Suprapubic skin (tissue), 3 donors: ENCODE data around the gene TMEM17.

ENCODE experiments used
- POLR2A ChIP-seq, 2 donors: fragments of 450-650 bp; IDR thresholded peaks; one replicate each; pipeline ENCODE4 v1.6.1; 2017; ENCODE audit warnings: antibody characterized with exemption in 2 of 2, mild to moderate bottlenecking in 2 of 2, moderate library complexity in 2 of 2
- TF ChIP-seq, protein P1 (sequence below), 2 donors: fragments of 200-600 bp in 1 of 2; fragments of 450-650 bp in 1 of 2; sonication (generic) in 1 of 2; IDR thresholded peaks; one replicate each; pipeline ENCODE4 v1.5.1; 2016 to 2019; ENCODE audit warnings: antibody characterized with exemption in 2 of 2, mild to moderate bottlenecking in 1 of 2, moderate library complexity in 1 of 2

DNA sequence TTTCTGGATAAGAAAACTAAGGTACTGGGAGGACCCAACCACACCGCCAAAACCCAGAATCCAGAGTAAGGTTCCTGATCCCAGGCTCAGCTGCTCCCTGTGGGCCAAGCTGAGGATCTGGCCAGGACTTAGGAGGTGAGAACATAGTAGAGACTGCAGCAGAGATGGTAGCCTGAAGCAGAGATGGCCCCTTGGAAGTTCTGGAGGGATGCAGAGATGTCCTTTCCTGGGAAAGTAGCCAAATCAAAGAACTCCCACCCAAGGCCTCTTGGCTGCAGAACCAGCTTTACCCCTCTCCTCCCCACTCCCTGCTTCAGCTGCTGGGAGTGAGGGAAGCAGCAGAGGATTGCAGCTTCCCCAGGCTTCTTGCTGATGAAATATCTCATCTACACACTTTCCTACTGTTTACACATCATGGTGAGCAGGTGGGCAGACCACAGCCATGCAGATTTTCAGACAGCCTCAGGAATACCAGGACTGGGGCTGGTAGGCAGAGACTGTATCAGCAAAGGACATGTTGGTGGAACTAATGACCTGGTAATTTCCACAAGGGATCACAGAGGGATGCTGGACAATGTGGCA, 32.7 kb downstream of the TMEM17 start:
- TF ChIP-seq, protein P1, sequence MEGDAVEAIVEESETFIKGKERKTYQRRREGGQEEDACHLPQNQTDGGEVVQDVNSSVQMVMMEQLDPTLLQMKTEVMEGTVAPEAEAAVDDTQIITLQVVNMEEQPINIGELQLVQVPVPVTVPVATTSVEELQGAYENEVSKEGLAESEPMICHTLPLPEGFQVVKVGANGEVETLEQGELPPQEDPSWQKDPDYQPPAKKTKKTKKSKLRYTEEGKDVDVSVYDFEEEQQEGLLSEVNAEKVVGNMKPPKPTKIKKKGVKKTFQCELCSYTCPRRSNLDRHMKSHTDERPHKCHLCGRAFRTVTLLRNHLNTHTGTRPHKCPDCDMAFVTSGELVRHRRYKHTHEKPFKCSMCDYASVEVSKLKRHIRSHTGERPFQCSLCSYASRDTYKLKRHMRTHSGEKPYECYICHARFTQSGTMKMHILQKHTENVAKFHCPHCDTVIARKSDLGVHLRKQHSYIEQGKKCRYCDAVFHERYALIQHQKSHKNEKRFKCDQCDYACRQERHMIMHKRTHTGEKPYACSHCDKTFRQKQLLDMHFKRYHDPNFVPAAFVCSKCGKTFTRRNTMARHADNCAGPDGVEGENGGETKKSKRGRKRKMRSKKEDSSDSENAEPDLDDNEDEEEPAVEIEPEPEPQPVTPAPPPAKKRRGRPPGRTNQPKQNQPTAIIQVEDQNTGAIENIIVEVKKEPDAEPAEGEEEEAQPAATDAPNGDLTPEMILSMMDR (IDR thresholded peaks at IDR 0.05), result no peak
- TF ChIP-seq POLR2A (IDR thresholded peaks at IDR 0.05), result no peak
